Measurements from ENCODE around the gene CDC42BPA. TPM values are rescaled to one million over a fixed set of nuclear protein-coding genes. Genes with fewer than 3 reads are reported as not detected.

Gene CDC42BPA
- total RNA-seq, 1 donor = 113 TPM

- DNase-seq (ENCODE audit: low read depth) = peak; percentile 68
Observed at GRCh38 chr1:227330279-227331076, 12.2 kb upstream of the CDC42BPA start.

GRCh38 chr1:227328405-227329019 is 10.2 kb upstream of the CDC42BPA start:
- H3K4me3 ChIP-seq (ENCODE audit: low read depth, low read length) = no peak overlapping the region
- no peak for TF ChIP-seq CTCF (IDR thresholded peaks at IDR 0.05; ENCODE audit: insufficient read depth, low read depth, low read length)
- no peak for DNase-seq (ENCODE audit: low read depth)

More at GRCh38 chr1:227330279-227331076, 12.2 kb upstream of the CDC42BPA start:
- no peak for TF ChIP-seq CTCF (IDR thresholded peaks at IDR 0.05; ENCODE audit: insufficient read depth, low read depth, low read length)
- no peak overlapping the region for H3K4me3 ChIP-seq (ENCODE audit: low read depth, low read length)

- TF ChIP-seq CTCF (IDR thresholded peaks at IDR 0.05; ENCODE audit: insufficient read depth, low read depth, low read length) = no peak
- no peak overlapping the region for H3K4me3 ChIP-seq (ENCODE audit: low read depth, low read length)
- DNase-seq (ENCODE audit: low read depth) = no peak
Observed at GRCh38 chr1:227325156-227325555, 6.9 kb upstream of the CDC42BPA start.

GRCh38 chr1:227323967-227324268 is 5.6 kb upstream of the CDC42BPA start:
- DNase-seq (ENCODE audit: low read depth) = no peak
- H3K4me3 ChIP-seq (ENCODE audit: low read depth, low read length) = no peak overlapping the region
- no peak for TF ChIP-seq CTCF (IDR thresholded peaks at IDR 0.05; ENCODE audit: insufficient read depth, low read depth, low read length)

GRCh38 chr1:227323171-227323966 is 5.1 kb upstream of the CDC42BPA start:
- no peak overlapping the region for H3K4me3 ChIP-seq (ENCODE audit: low read depth, low read length)
- DNase-seq (ENCODE audit: low read depth) = no peak
- TF ChIP-seq CTCF (IDR thresholded peaks at IDR 0.05; ENCODE audit: insufficient read depth, low read depth, low read length) = no peak

- no peak for TF ChIP-seq CTCF (IDR thresholded peaks at IDR 0.05; ENCODE audit: insufficient read depth, low read depth, low read length)
- no peak for DNase-seq (ENCODE audit: low read depth)
- no peak overlapping the region for H3K4me3 ChIP-seq (ENCODE audit: low read depth, low read length)
Observed at GRCh38 chr1:227322376-227322775, 4.1 kb upstream of the CDC42BPA start.
